Activated T-helper 17 cell treated with anti-CD3 and anti-CD28 coated beads, Interleukin-2, amount 50 U/mL, for 72 hours (primary cell): Measurements from ENCODE around the gene AKR1E2. TPM values are rescaled to one million over a fixed set of nuclear protein-coding genes. Genes with fewer than 3 reads are reported as not detected.
A peak's percentile ranks its signal among the peaks of the same experiment; 100 is the strongest.

ENCODE experiments used
- ATAC-seq: fragments of 150-1000 bp; cut with Tn5 transposase; replicated peaks from 2 replicates; pipeline ENCODE4 v1.10.0; 2021; ENCODE audit warnings: mild to moderate bottlenecking, moderate library complexity
- H3K27ac Mint-ChIP-seq: one replicate; pipeline ENCODE4 v1.8.0; 2022; ENCODE audit warnings: mixed read lengths
- H3K27me3 Mint-ChIP-seq: one replicate; pipeline ENCODE4 v1.8.0; 2022; ENCODE audit warnings: mixed read lengths
- H3K36me3 Mint-ChIP-seq: one replicate; pipeline ENCODE4 v1.8.0; 2022; ENCODE audit warnings: low read depth, mild to moderate bottlenecking, mixed read lengths
- H3K4me1 Mint-ChIP-seq: one replicate; pipeline ENCODE4 v1.8.0; 2022; ENCODE audit warnings: mixed read lengths
- H3K4me3 Mint-ChIP-seq: one replicate; pipeline ENCODE4 v1.8.0; 2022; ENCODE audit warnings: mild to moderate bottlenecking, mixed read lengths
- H3K9me3 Mint-ChIP-seq: one replicate; pipeline ENCODE4 v1.8.0; 2022; ENCODE audit warnings: mixed read lengths
- total RNA-seq, 2 donors: library from RNA; stranded (reverse); gene quantifications; one replicate each; pipeline ENCODE4 v1.2.3, GENCODE V29; 2022

The AKR1E2 gene
- total RNA-seq, 2 donors from 2014 or later, result 1.9 to 3.7 TPM

DNA sequence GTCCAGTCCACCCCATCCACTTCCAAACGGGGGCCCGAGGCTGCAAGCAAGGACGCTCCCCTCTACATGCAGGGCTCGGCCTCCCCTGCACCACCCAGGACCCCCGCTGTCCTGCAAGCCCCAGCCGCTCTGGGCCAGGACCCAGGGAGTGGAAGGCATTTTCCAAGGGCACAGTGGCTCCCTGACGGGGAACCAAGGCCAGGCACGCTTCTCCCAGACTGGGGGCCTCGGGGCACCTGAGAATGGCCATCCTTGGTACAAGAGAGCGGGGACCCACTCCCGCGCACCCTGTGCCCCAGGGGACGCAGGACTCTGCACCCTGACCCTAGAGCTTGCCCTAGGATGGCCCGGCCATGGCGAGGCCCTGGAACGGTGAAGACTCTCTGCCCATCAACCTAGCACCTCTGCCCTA lies 545 bp upstream of the AKR1E2 start:
- H3K27me3 Mint-ChIP-seq, result peaks cover 29% of the 10 kb centered on the region
- peak overlapping the region; percentile 78 for H3K4me3 Mint-ChIP-seq
- H3K4me1 Mint-ChIP-seq, result no peaks in the 10 kb centered on the region
- H3K9me3 Mint-ChIP-seq, result no peaks in the 10 kb centered on the region
- H3K27ac Mint-ChIP-seq, result no peak overlapping the region
- H3K36me3 Mint-ChIP-seq, result no peaks in the 10 kb centered on the region
- no peak for ATAC-seq

DNA sequence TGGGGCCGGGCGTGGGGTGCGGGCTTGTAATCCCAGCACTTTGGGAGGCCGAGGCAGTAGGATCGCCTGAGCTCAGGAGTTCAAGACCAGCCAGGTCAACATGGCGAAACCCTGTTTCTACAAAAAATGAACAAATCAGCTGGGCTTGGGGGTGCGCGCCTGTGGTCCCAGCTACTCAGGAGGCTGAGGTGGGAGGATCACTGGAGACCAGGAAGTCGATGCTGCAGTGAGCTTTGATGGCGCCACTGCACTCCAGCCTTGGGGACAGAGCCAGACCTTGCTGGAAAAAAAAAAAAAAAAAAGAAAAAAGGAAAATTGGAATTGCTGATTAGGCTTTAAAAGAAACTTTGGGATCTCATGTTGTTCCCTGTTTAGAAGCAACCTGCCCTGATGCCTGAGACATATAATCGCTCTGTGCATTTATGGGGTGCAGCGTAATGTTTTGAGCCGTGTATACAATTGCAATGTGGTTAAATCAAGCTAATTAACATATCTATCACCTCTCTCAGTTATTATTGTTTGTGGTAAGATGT lies 851 bp downstream of the AKR1E2 start:
- ATAC-seq, result no peak
- H3K9me3 Mint-ChIP-seq, result no peaks in the 10 kb centered on the region
- H3K4me3 Mint-ChIP-seq, result peak overlapping the region; percentile 78
- H3K27me3 Mint-ChIP-seq, result peaks cover 22% of the 10 kb centered on the region
- no peak overlapping the region for H3K27ac Mint-ChIP-seq
- no peaks in the 10 kb centered on the region for H3K36me3 Mint-ChIP-seq
- peaks cover 4% of the 10 kb centered on the region for H3K4me1 Mint-ChIP-seq

DNA sequence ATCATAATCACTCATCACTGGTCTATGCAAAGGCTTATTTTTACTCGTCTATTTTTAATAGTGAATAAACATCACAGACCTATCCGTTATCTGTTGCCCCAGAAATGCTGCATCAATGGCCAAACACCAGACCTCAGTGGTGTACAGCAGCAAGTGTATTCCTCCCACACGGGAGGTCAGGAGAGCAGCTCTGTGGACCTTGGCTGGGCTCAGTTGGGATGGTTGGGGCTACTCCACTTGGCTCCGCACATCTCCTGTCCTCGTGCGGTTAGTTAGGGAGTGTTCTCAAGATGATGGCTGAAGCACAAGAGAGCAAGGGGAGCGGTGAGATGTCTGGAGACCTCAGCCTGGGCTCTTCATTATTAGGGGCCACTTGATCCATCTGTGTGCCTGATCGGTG lies 2.0 kb downstream of the AKR1E2 start:
- ATAC-seq, result no peak
- Mint-ChIP-seq H3K4me3 (peak overlapping the region; percentile 78), H3K9me3 (no peaks in the 10 kb centered on the region)

DNA sequence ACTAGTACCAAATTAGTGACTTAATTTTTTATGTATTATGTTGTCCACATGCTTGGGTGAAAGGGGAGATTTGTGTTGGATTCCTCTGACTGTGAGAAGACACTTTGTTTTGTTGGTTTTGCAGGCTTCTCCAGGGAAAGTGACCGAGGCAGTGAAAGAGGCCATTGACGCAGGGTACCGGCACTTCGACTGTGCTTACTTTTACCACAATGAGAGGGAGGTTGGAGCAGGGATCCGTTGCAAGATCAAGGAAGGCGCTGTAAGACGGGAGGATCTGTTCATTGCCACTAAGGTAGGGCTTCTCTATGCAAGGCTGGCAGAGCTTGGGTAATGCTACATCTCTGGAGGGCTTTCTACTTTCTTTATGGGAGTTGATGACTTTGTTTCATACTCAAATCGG lies 4.5 kb downstream of the AKR1E2 start:
- H3K27ac Mint-ChIP-seq, result no peak overlapping the region
- peaks cover 6% of the 10 kb centered on the region for H3K4me1 Mint-ChIP-seq
- no peaks in the 10 kb centered on the region for H3K9me3 Mint-ChIP-seq
- H3K27me3 Mint-ChIP-seq, result peaks cover 14% of the 10 kb centered on the region
- H3K36me3 Mint-ChIP-seq, result no peaks in the 10 kb centered on the region
- no peak overlapping the region for H3K4me3 Mint-ChIP-seq
- ATAC-seq, result no peak

More for the DNA sequence above, 2.0 kb downstream of the AKR1E2 start:
- Mint-ChIP-seq H3K27me3 (peaks cover 19% of the 10 kb centered on the region), H3K27ac (no peak overlapping the region), H3K36me3 (no peaks in the 10 kb centered on the region), H3K4me1 (peaks cover 5% of the 10 kb centered on the region)

DNA sequence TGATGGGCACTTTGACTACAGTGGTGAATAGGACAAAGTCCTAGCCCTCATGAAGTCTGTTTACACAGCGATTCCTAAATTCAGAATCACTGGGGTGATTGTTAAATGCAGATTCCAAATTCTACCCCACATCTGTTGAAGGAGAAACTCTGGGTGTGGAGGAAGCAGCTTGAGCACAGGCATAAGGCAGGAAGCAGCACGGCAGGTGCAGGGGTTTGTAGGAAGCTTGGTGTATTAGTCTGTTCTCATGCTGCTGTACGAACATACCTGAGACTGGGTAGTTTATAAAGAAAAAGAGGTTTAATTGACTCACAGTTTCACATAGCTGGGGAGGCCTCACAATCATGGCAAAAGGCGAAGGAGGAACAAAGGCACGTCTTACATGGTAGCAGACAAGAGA lies 5.1 kb downstream of the AKR1E2 start:
- H3K36me3 Mint-ChIP-seq, result no peaks in the 10 kb centered on the region

DNA sequence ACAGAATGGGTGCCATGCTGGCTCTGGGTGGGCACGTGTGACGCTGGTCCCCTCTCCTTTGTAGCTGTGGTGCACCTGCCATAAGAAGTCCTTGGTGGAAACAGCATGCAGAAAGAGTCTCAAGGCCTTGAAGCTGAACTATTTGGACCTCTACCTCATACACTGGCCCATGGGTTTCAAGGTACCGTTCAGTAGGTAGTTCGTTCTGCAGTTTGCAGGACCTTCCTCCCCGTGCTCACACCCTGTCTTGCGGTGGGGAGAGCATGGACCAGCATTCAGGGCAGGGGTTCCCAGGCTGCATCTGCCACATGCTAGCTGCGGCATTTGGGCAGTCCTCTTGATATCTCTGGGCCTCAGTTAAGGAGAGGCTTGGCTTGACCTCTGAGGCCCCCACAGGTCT lies 7.3 kb downstream of the AKR1E2 start:
- H3K4me3 Mint-ChIP-seq, result no peak overlapping the region
- no peaks in the 10 kb centered on the region for H3K36me3 Mint-ChIP-seq
- no peak for ATAC-seq
- H3K27ac Mint-ChIP-seq, result no peak overlapping the region
- H3K9me3 Mint-ChIP-seq, result no peaks in the 10 kb centered on the region
- H3K4me1 Mint-ChIP-seq, result peaks cover 14% of the 10 kb centered on the region
- H3K27me3 Mint-ChIP-seq, result peaks cover 7% of the 10 kb centered on the region

More for the DNA sequence above, 5.1 kb downstream of the AKR1E2 start:
- no peak for ATAC-seq
- H3K27me3 Mint-ChIP-seq, result peaks cover 11% of the 10 kb centered on the region
- H3K4me3 Mint-ChIP-seq, result no peak overlapping the region
- H3K4me1 Mint-ChIP-seq, result peaks cover 8% of the 10 kb centered on the region
- H3K27ac Mint-ChIP-seq, result no peak overlapping the region
- no peaks in the 10 kb centered on the region for H3K9me3 Mint-ChIP-seq

DNA sequence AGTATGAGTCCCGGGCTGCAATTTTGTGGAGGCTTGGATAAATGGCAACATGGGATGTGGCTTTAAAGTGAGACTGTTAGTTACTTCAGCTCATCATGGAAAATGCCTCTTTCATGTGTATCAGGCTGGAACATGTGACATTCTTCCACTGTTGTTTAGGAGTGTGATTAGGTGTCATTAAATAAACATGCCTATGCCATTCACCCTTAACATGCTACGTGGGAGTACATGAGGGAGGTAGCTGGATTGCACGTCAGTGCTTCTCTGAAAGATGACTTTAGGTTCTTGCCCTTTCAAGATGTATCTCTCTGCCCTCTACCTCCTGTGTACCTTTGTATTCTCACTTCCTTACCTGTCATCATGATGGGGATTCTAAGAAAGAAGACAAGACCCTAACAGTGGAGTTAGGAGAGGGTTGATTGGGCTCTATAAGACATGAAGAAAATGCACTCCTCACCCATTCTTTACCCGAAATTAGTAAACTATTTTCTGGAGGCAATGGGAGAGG lies 8.9 kb downstream of the AKR1E2 start:
- ATAC-seq, result peak; percentile 20
- Mint-ChIP-seq H3K4me3 (no peak overlapping the region), H3K36me3 (no peaks in the 10 kb centered on the region), H3K4me1 (peaks cover 14% of the 10 kb centered on the region), H3K27ac (peak overlapping the region; percentile 30), H3K27me3 (peaks cover 6% of the 10 kb centered on the region), H3K9me3 (no peaks in the 10 kb centered on the region)

DNA sequence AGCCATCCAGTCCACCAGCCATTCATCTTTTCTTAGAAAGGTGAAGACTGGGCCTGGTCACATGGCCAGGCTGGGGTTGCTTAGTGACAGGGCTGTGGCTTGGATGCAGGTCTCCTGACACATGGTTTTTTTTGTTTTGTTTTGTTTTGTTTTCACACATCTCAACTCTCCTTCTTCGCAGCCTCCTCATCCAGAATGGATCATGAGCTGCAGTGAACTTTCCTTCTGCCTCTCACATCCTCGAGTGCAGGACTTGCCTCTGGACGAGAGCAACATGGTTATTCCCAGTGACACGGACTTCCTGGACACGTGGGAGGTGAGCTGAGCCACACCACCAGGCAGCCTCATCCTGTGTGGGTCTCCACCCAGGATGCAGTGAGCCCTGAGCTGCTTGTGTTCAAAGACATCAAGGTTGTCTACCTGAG lies 9.5 kb downstream of the AKR1E2 start:
- Mint-ChIP-seq H3K27ac (peak overlapping the region; percentile 30), H3K4me1 (peaks cover 14% of the 10 kb centered on the region), H3K36me3 (no peaks in the 10 kb centered on the region), H3K9me3 (no peaks in the 10 kb centered on the region), H3K4me3 (peak overlapping the region; percentile 46), H3K27me3 (peaks cover 4% of the 10 kb centered on the region)
- ATAC-seq, result peak; percentile 77

DNA sequence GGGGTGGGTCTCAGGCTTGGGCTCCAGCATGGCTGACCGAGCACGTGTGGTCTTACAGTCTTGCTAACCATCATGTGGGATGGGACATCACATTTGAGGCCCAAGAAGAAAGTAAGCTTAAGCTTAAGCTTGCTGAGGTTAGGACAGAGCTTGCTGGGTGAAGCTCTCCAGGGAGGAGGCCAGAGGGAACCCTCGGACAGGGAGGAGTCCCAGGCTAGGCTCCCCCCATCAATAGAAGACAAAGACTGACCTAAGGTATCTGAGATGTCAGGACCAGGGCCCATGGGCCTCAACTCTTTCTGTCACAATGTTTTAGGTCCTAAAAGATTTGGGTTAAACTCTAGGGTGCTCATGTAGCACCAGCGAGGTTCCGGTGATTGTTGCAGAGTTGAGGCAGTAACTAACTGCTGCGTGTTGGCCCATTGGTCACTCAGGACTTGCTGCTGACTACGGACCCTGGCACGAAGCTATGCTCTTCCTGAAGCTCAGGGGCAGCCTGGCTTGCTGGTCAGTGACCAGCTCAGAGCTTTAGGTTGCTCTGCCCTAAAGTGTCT lies 10.5 kb downstream of the AKR1E2 start:
- Mint-ChIP-seq H3K4me3 (peak overlapping the region; percentile 46), H3K27ac (peak overlapping the region; percentile 47), H3K36me3 (no peaks in the 10 kb centered on the region), H3K9me3 (no peaks in the 10 kb centered on the region), H3K4me1 (peaks cover 14% of the 10 kb centered on the region), H3K27me3 (peaks cover 4% of the 10 kb centered on the region)
- no peak for ATAC-seq

DNA sequence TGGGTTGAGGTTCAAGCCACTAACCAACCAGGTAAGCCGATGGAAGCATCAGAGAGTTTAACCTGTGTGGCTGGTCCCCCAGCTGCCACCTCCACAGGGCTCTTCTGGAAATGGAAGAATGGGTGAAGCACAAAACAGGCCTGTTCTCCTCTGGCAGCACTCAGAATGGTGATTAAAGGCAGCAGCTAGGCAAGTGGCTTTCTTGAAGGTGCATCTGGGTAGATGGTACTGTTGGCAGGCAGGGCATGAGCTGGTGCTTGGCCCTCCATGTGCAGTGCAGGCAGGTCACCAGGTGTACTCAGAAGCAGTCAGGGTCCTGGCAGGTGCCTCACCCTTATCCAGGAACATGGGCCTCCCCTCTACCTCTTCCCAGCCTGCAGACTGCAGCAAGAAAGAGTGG lies 11.5 kb downstream of the AKR1E2 start:
- no peak overlapping the region for H3K4me3 Mint-ChIP-seq
- no peak for ATAC-seq
- no peaks in the 10 kb centered on the region for H3K36me3 Mint-ChIP-seq
- no peaks in the 10 kb centered on the region for H3K27me3 Mint-ChIP-seq
- no peaks in the 10 kb centered on the region for H3K9me3 Mint-ChIP-seq
- H3K27ac Mint-ChIP-seq, result no peak overlapping the region
- H3K4me1 Mint-ChIP-seq, result peaks cover 9% of the 10 kb centered on the region

DNA sequence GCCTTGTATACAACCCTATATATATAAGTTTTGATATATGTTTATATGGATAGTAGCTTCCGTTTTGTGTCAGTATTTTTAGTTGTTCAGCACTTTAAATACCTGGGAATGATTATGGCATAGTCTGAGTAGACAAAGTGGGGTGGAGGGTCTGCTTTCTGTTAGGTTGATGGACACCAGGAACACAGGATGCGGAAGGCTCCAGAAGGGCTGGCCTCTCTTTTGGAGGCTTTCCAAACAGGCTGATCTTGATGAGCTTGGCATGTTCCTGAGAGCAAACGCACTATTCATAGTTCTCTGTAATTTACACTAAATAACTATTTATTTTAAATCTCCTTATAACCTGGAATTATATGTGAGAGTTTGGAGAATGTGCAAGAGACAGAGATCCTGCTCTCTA lies 12.7 kb downstream of the AKR1E2 start:
- Mint-ChIP-seq H3K27ac (no peak overlapping the region), H3K36me3 (no peaks in the 10 kb centered on the region), H3K27me3 (no peaks in the 10 kb centered on the region), H3K4me3 (no peak overlapping the region), H3K4me1 (peaks cover 9% of the 10 kb centered on the region), H3K9me3 (no peaks in the 10 kb centered on the region)
- no peak for ATAC-seq

DNA sequence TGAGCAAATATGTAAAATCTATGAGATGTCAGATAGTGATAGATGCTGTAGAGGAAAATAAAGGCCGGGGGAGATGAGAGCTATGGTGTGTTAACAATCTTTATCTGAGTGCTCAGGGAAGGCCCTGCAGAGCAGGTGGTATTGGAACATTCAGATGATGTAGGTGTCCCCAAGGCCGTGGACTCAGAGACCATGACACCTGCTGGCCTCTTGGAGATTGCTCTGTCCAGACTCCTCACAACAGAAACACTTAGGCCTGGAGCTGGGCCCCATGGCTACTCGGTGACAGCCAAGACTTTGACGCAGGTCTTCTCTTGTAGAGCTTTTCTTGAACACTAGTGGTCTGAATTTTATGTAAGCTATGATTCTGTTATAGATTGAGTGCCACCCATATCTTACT lies 13.3 kb downstream of the AKR1E2 start:
- Mint-ChIP-seq H3K4me1 (peaks cover 9% of the 10 kb centered on the region), H3K9me3 (no peaks in the 10 kb centered on the region), H3K27me3 (no peaks in the 10 kb centered on the region), H3K27ac (no peak overlapping the region), H3K36me3 (no peaks in the 10 kb centered on the region), H3K4me3 (no peak overlapping the region)
- ATAC-seq, result no peak

DNA sequence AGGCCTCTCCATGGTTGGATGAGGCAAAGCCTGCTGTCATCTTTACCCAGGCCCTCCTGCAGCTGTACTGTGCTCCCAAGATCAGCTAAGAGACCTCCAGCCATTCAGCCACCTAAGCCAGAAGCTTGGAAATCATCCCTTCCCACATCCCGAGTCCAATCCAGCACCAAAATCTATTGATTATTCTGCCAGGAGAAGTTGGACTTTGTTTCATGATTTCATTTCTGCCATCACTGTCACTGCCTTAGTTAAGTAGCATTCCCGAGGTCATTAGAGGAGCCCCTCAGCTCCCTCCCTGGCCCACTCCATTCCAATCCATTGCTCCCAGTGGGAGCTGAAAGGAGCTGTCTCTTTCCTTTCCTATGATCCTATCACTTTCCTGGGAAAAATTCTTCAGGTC lies 14.1 kb downstream of the AKR1E2 start:
- Mint-ChIP-seq H3K36me3 (no peaks in the 10 kb centered on the region), H3K27ac (peak overlapping the region; percentile 75), H3K4me1 (peaks cover 9% of the 10 kb centered on the region), H3K4me3 (no peak overlapping the region), H3K9me3 (no peaks in the 10 kb centered on the region), H3K27me3 (no peaks in the 10 kb centered on the region)
- no peak for ATAC-seq

DNA sequence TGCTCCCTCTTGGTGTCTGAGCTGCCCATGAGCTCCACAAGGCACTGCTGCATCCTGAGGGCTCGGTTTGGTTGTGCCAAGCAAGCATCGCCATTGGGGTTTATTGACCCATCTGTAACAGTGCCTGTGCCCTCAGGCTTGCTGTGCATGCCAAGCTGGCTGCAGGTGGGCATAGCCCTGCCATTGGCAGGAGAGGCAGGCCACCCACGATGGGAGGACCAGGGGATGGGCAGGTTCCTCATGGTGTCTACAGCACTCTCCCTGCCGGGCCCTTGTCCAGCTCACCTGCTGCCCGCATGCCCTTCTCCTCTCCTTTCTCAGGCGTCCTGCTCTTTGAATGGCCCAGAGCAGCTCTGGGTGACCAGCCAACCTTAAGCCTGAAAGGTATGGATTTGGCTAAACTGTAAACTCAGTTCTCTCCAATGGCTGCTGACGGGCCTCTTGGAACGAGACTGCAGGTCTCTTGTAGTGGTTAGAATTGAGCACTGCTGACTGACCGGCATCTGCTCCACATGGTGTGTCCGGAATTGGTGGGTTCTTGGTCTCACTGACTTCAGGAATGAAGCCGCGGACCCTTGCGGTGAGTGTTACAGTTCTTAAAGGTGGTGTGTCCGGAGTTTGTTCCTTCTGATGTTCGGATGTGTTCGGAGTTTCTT lies 17.6 kb downstream of the AKR1E2 start:
- no peak overlapping the region for H3K27ac Mint-ChIP-seq
- H3K27me3 Mint-ChIP-seq, result no peaks in the 10 kb centered on the region
- H3K4me1 Mint-ChIP-seq, result no peaks in the 10 kb centered on the region
- no peaks in the 10 kb centered on the region for H3K9me3 Mint-ChIP-seq
- ATAC-seq, result no peak
- H3K36me3 Mint-ChIP-seq, result no peaks in the 10 kb centered on the region
- H3K4me3 Mint-ChIP-seq, result no peak overlapping the region

DNA sequence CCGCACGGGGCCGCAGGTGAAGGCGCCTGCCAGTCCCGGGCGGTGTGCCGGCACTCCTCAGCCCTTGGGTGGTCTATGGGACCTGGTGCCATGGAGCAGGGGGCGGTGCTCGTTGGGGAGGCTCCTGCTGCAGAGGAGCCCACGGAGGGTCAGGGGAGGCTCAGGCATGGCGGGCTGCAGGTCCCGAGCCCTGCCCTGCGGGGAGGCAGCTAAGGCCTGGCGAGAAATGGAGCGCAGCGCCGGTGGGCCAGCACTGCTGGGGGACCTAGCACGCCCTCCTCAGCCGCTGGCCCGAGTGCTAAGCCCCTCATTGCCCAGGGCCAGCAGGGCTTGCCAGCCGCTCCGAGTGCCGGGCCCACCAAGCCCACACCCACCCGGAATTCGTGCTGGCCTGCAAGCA lies 18.9 kb downstream of the AKR1E2 start:
- Mint-ChIP-seq H3K27ac (no peak overlapping the region), H3K27me3 (no peaks in the 10 kb centered on the region), H3K36me3 (no peaks in the 10 kb centered on the region), H3K9me3 (no peaks in the 10 kb centered on the region), H3K4me3 (no peak overlapping the region), H3K4me1 (peaks cover 6% of the 10 kb centered on the region)
- ATAC-seq, result no peak
